Neural progenitor cell (in vitro differentiated cells): Measurements from ENCODE around the gene CLMP. TPM values are rescaled to one million over a fixed set of nuclear protein-coding genes. Genes with fewer than 3 reads are reported as not detected.

Source experiments
- DNase-seq: peaks from one replicate; pipeline ENCODE4 v3.0.0-alpha.2; 2016; ENCODE audit warnings: low spot score
- H2AFZ ChIP-seq: fragments of 200-600 bp; sonication (generic); replicated peaks from 2 replicates; pipeline ENCODE4 v1.6.1; 2016; ENCODE audit warnings: antibody characterized with exemption
- H3F3A ChIP-seq: fragments of 200-600 bp; sonication (generic); 2 replicates; pipeline ENCODE4 v1.6.1; 2016; ENCODE audit warnings: antibody characterized with exemption, low read depth
- H3K27ac ChIP-seq: fragments of 200-600 bp; sonication (generic); 2 replicates; pipeline ENCODE4 v1.5.1; 2016; ENCODE audit warnings: mild to moderate bottlenecking
- H3K27me3 ChIP-seq: fragments of 200-600 bp; sonication (generic); 2 replicates; pipeline ENCODE4 v1.6.1; 2016; ENCODE audit warnings: mild to moderate bottlenecking, moderate library complexity
- H3K36me3 ChIP-seq: fragments of 200-600 bp; sonication (generic); 2 replicates; pipeline ENCODE4 v1.5.1; 2016
- H3K4me1 ChIP-seq: fragments of 200-600 bp; sonication (generic); 2 replicates; pipeline ENCODE4 v1.6.1; 2016; ENCODE audit warnings: mixed run types
- H3K4me2 ChIP-seq: fragments of 200-600 bp; sonication (generic); 2 replicates; pipeline ENCODE4 v1.6.1; 2016
- H3K4me3 ChIP-seq: fragments of 200-600 bp; sonication (generic); 2 replicates; pipeline ENCODE4 v1.5.1; 2016
- H3K79me2 ChIP-seq: fragments of 200-600 bp; sonication (generic); 2 replicates; pipeline ENCODE4 v1.6.1; 2016; ENCODE audit warnings: low read depth
- H3K9ac ChIP-seq: fragments of 200-600 bp; sonication (generic); 2 replicates; pipeline ENCODE4 v1.6.1; 2016
- H3K9me3 ChIP-seq: fragments of 200-600 bp; sonication (generic); 2 replicates; pipeline ENCODE4 v1.5.1; 2016; ENCODE audit warnings: low read depth
- H4K20me1 ChIP-seq: fragments of 200-600 bp; sonication (generic); 2 replicates; pipeline ENCODE4 v1.6.1; 2016; ENCODE audit warnings: low read depth
- H3K27ac Mint-ChIP-seq: 3 replicates; pipeline ENCODE4 v1.8.0; 2021; ENCODE audit warnings: mixed read lengths
- H3K27me3 Mint-ChIP-seq: 2 replicates; pipeline ENCODE4 v1.8.0; 2022; ENCODE audit warnings: low read depth, mild to moderate bottlenecking, inconsistent platforms, moderate library complexity, mixed read lengths; ENCODE audit not compliant: insufficient read depth
- H3K36me3 Mint-ChIP-seq: 3 replicates; pipeline ENCODE4 v1.8.0; 2021; ENCODE audit warnings: mixed read lengths
- H3K4me1 Mint-ChIP-seq: 3 replicates; pipeline ENCODE4 v1.8.0; 2021; ENCODE audit warnings: mixed read lengths
- H3K4me3 Mint-ChIP-seq: 3 replicates; pipeline ENCODE4 v1.8.0; 2021; ENCODE audit warnings: mild to moderate bottlenecking, moderate library complexity, mixed read lengths
- H3K9me3 Mint-ChIP-seq: 3 replicates; pipeline ENCODE4 v1.8.0; 2020; ENCODE audit warnings: mixed read lengths
- CTCF ChIP-seq: fragments of 200-600 bp; sonication (generic); IDR thresholded peaks from 2 replicates; pipeline ENCODE4 v1.5.1; 2017; ENCODE audit warnings: antibody characterized with exemption, mild to moderate bottlenecking
- EZH2 ChIP-seq: fragments of 200-600 bp; sonication (generic); IDR thresholded peaks from 2 replicates; pipeline ENCODE4 v1.6.1; 2017; ENCODE audit warnings: antibody characterized with exemption, mild to moderate bottlenecking, moderate library complexity
- EZH2phosphoT487 ChIP-seq: fragments of 200-600 bp; sonication (generic); IDR thresholded peaks from 2 replicates; pipeline ENCODE4 v1.6.1; 2017; ENCODE audit warnings: antibody characterized with exemption
- total RNA-seq: library from RNA; depleted of rRNA; stranded (reverse); fragments of >200 nt; gene quantifications from 2 replicates; pipeline ENCODE4 v1.2.3, GENCODE V29; 2015; ENCODE audit warnings: low replicate concordance

Gene CLMP
- total RNA-seq, 1 donor from 2014 or later, result 10.7 TPM

- H3K9me3 Mint-ChIP-seq, result no peaks in the 10 kb centered on the region
- no peak for DNase-seq
- H2AFZ ChIP-seq, result no peak overlapping the region
- H3K4me3 Mint-ChIP-seq, result no peak overlapping the region
- no peak overlapping the region for H3K27ac ChIP-seq
- H3K9ac ChIP-seq, result no peak overlapping the region
- H3K4me1 ChIP-seq, result peaks cover 4% of the 10 kb centered on the region
- H3K4me2 ChIP-seq, result no peak overlapping the region
- H3F3A ChIP-seq, result peaks cover 4% of the 10 kb centered on the region
- no peaks in the 10 kb centered on the region for H3K36me3 Mint-ChIP-seq
- H3K4me1 Mint-ChIP-seq, result peaks cover 17% of the 10 kb centered on the region
- H3K27me3 Mint-ChIP-seq, result peaks cover 4% of the 10 kb centered on the region
- TF ChIP-seq EZH2phosphoT487 (no peak), EZH2 (no peak), CTCF (no peak)
- no peaks in the 10 kb centered on the region for H4K20me1 ChIP-seq
- H3K79me2 ChIP-seq, result no peaks in the 10 kb centered on the region
- H3K9me3 ChIP-seq, result no peaks in the 10 kb centered on the region
- no peak overlapping the region for H3K27ac Mint-ChIP-seq
- no peaks in the 10 kb centered on the region for H3K27me3 ChIP-seq
- no peak overlapping the region for H3K4me3 ChIP-seq
- H3K36me3 ChIP-seq, result no peaks in the 10 kb centered on the region
Observed at GRCh38 chr11:123129920-123130319, 65.1 kb downstream of the CLMP start.

GRCh38 chr11:123125169-123125568, 69.9 kb downstream of the CLMP start:
- Mint-ChIP-seq H3K4me3 (no peak overlapping the region), H3K27me3 (peaks cover 5% of the 10 kb centered on the region), H3K27ac (no peak overlapping the region), H3K9me3 (no peaks in the 10 kb centered on the region), H3K4me1 (peaks cover 21% of the 10 kb centered on the region), H3K36me3 (no peaks in the 10 kb centered on the region)
- Histone ChIP-seq H3F3A (peaks cover 4% of the 10 kb centered on the region), H3K79me2 (no peaks in the 10 kb centered on the region), H3K36me3 (no peaks in the 10 kb centered on the region), H3K9me3 (no peaks in the 10 kb centered on the region), H3K9ac (no peak overlapping the region), H4K20me1 (no peaks in the 10 kb centered on the region), H2AFZ (no peak overlapping the region), H3K4me2 (no peak overlapping the region), H3K4me1 (peaks cover 11% of the 10 kb centered on the region), H3K4me3 (no peak overlapping the region), H3K27me3 (no peaks in the 10 kb centered on the region), H3K27ac (no peak overlapping the region)
- DNase-seq, result no peak
- no peak for TF ChIP-seq EZH2
- no peak for TF ChIP-seq CTCF
- TF ChIP-seq EZH2phosphoT487, result no peak

GRCh38 chr11:123122852-123123251, 72.2 kb downstream of the CLMP start:
- no peaks in the 10 kb centered on the region for H3K9me3 ChIP-seq
- H3K27me3 ChIP-seq, result no peaks in the 10 kb centered on the region
- H3F3A ChIP-seq, result peaks cover 4% of the 10 kb centered on the region
- H3K4me1 ChIP-seq, result peaks cover 11% of the 10 kb centered on the region
- DNase-seq, result no peak
- H3K79me2 ChIP-seq, result no peaks in the 10 kb centered on the region
- no peak overlapping the region for H3K4me2 ChIP-seq
- no peaks in the 10 kb centered on the region for H3K36me3 ChIP-seq
- peak overlapping the region; percentile 16 for H3K27ac Mint-ChIP-seq
- H4K20me1 ChIP-seq, result no peaks in the 10 kb centered on the region
- no peak overlapping the region for H3K27ac ChIP-seq
- H3K4me3 ChIP-seq, result no peak overlapping the region
- H3K9ac ChIP-seq, result no peak overlapping the region
- H3K36me3 Mint-ChIP-seq, result no peaks in the 10 kb centered on the region
- peak overlapping the region; percentile 36 for H2AFZ ChIP-seq
- peaks cover 16% of the 10 kb centered on the region for H3K4me1 Mint-ChIP-seq
- no peaks in the 10 kb centered on the region for H3K9me3 Mint-ChIP-seq
- H3K4me3 Mint-ChIP-seq, result no peak overlapping the region
- peaks cover 5% of the 10 kb centered on the region for H3K27me3 Mint-ChIP-seq
- TF ChIP-seq EZH2phosphoT487, result no peak
- no peak for TF ChIP-seq CTCF
- TF ChIP-seq EZH2, result no peak
